HEK293 (cell line): ENCODE measurements around the gene MYH11.

Experiments used
- SP2 ChIP-seq: fragments of 450-650 bp; formaldehyde crosslinking; IDR thresholded peaks from 2 replicates; pipeline ENCODE4 v1.5.1; 2016; ENCODE audit warnings: missing biosample characterization, missing genetic modification characterization
- ZNF544 ChIP-seq: fragments of 450-650 bp; formaldehyde crosslinking; IDR thresholded peaks from 2 replicates; pipeline ENCODE4 v1.5.0; 2017; ENCODE audit warnings: missing biosample characterization, missing genetic modification characterization
- TF ChIP-seq, protein P1 (sequence below): fragments of 450-650 bp; IDR thresholded peaks from 2 replicates; pipeline ENCODE4 v1.5.1; 2018; ENCODE audit warnings: missing biosample characterization, missing genetic modification characterization
- TF ChIP-seq, protein P2 (sequence below): fragments of 450-650 bp; formaldehyde crosslinking; IDR thresholded peaks from 2 replicates; pipeline ENCODE4 v1.5.1; 2016; ENCODE audit warnings: missing biosample characterization, missing genetic modification characterization

DNA sequence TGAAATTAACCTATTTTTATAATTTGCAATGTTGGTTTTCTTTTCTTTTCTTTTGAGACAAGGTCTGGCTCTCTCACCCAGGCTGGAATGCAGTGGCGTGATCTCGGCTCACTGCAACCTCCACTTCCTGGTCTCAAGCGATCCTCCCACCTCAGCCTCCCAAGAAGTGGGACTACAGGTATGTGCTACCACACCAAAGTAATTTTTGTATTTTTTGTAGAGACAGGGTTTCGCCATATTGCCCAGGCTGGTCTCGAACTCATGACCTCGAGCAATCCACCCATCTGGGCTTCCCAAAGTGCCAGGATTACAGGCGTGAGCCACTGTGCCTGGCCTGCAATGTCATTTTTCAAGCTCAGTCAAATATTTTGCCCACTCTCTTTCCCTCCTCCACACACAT lies 36.0 kb downstream of the MYH11 start:
- TF ChIP-seq SP2 (tag by site-specific recombination) (no peak), ZNF544 (tag by site-specific recombination) (no peak)
- TF ChIP-seq, protein P1, sequence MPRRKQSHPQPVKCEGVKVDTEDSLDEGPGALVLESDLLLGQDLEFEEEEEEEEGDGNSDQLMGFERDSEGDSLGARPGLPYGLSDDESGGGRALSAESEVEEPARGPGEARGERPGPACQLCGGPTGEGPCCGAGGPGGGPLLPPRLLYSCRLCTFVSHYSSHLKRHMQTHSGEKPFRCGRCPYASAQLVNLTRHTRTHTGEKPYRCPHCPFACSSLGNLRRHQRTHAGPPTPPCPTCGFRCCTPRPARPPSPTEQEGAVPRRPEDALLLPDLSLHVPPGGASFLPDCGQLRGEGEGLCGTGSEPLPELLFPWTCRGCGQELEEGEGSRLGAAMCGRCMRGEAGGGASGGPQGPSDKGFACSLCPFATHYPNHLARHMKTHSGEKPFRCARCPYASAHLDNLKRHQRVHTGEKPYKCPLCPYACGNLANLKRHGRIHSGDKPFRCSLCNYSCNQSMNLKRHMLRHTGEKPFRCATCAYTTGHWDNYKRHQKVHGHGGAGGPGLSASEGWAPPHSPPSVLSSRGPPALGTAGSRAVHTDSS (tag by site-specific recombination) = no peak
- TF ChIP-seq, protein P2, sequence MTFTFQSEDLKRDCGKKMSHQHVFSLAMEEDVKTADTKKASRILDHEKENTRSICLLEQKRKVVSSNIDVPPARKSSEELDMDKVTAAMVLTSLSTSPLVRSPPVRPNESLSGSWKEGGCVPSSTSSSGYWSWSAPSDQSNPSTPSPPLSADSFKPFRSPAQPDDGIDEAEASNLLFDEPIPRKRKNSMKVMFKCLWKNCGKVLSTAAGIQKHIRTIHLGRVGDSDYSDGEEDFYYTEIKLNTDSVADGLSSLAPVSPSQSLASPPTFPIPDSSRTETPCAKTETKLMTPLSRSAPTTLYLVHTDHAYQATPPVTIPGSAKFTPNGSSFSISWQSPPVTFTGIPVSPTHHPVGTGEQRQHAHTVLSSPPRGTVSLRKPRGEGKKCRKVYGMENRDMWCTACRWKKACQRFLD (tag by site-specific recombination) = no peak
